K562 (cell line): ENCODE data around the gene MRPL37. TPM values are rescaled to one million over a fixed set of nuclear protein-coding genes. Genes with fewer than 3 reads are reported as not detected.

Experiments used
- ATAC-seq: fragments of 200-7000 bp; cut with Tn5 transposase; 3 replicates; pipeline ENCODE4 v1.9.1; 2020; ENCODE audit warnings: moderate library complexity
- BruUV-seq: library from RNA; stranded (reverse); fragments of 400-500 nt; replicated peaks from 2 replicates; lab custom pipeline; 2021; lab: Mats Ljungman, UMichigan
- CTCF ChIA-PET: fragments of 300-600 bp; formaldehyde crosslinking; extraction: SDS; loops from one replicate; lab custom pipeline; 2021; ENCODE audit warnings: low intra/inter-chr PET ratio; lab: Yijun Ruan, JAX
- POLR2A ChIA-PET: fragments of 300-600, 350-650 bp; sonication (Branson Sonifier 250); formaldehyde crosslinking; extraction: SDS; loops from one replicate; lab custom pipeline; 2021; ENCODE audit warnings: antibody characterized with exemption, inconsistent platforms; lab: Yijun Ruan, JAX
- DNase-seq, 4 experiments: peaks; one replicate each; pipeline versions ENCODE4 v3.0.0 to v3.0.0-alpha.2; 2011 to 2018; ENCODE audit warnings: low spot score in 3 of 4, mixed read lengths in 3 of 4; ENCODE audit errors: extremely low read depth in 1 of 4
- FAIRE-seq: peaks from 2 replicates; lab custom pipeline; 2011; peaks lifted over from hg19 to GRCh38; lab: Jason Lieb, UNC
- H2AFZ ChIP-seq: 2 replicates; pipeline ENCODE4 v1.6.0; 2011; ENCODE audit warnings: low read depth, low read length, control low read depth, inconsistent platforms
- H3K27ac ChIP-seq: fragments of 200-600 bp; 3 replicates; pipeline ENCODE4 v1.8.0; 2011; ENCODE audit warnings: low read depth, mild to moderate bottlenecking, control low read depth, inconsistent platforms, low read length, moderate library complexity, mixed read lengths; ENCODE audit errors: extremely low read depth
- H3K27me3 ChIP-seq, 2 experiments: fragments of 300-600 bp in 1 of 2; 2 replicates in 1 of 2; 3 replicates in 1 of 2; pipeline versions ENCODE4 v1.6.0 to v1.8.0; 2011; ENCODE audit warnings: inconsistent platforms in 2 of 2, low read length in 2 of 2, mild to moderate bottlenecking in 1 of 2, mixed read lengths in 1 of 2, moderate library complexity in 1 of 2; ENCODE audit not compliant: control insufficient read depth in 2 of 2, insufficient read depth in 2 of 2
- H3K36me3 ChIP-seq: fragments of 300-600 bp; 3 replicates; pipeline ENCODE4 v1.8.0; 2011; ENCODE audit warnings: mild to moderate bottlenecking, low read length, inconsistent platforms; ENCODE audit not compliant: control insufficient read depth, insufficient read depth
- H3K4me1 ChIP-seq, 2 experiments: fragments of 200-600 bp in 1 of 2; replicated peaks in 1 of 2; 2 replicates in 1 of 2; 3 replicates in 1 of 2; pipeline versions ENCODE4 v1.5.1 to v1.8.0; 2011; ENCODE audit warnings: inconsistent platforms in 2 of 2, low read length in 2 of 2, mild to moderate bottlenecking in 1 of 2, mixed read lengths in 1 of 2, moderate library complexity in 1 of 2; ENCODE audit not compliant: control insufficient read depth in 2 of 2, insufficient read depth in 2 of 2
- H3K4me2 ChIP-seq: 2 replicates; pipeline ENCODE4 v1.6.1; 2011; ENCODE audit warnings: low read length, control low read depth, inconsistent platforms, mixed read lengths; ENCODE audit not compliant: insufficient read depth
- H3K4me3 ChIP-seq: fragments of 200-600 bp; sonication (generic), shearing (Covaris generic); 2 replicates; pipeline ENCODE4 v1.5.1; 2016; ENCODE audit warnings: control low read depth, inconsistent platforms
- H3K79me2 ChIP-seq: fragments of 200-600 bp; 3 replicates; pipeline ENCODE4 v1.8.0; 2011; ENCODE audit warnings: low read length, inconsistent platforms; ENCODE audit not compliant: control insufficient read depth, insufficient read depth
- H3K9ac ChIP-seq, 2 experiments: 2 replicates each; pipeline versions ENCODE4 v1.6.0 to v1.6.1; 2011; ENCODE audit warnings: low read depth in 2 of 2, low read length in 2 of 2, control low read depth in 1 of 2, inconsistent platforms in 1 of 2, mild to moderate bottlenecking in 1 of 2, mixed read lengths in 1 of 2; ENCODE audit not compliant: insufficient read depth in 1 of 2
- H3K9me1 ChIP-seq: one replicate; pipeline ENCODE4 v1.6.0; 2011; ENCODE audit warnings: inconsistent platforms, mild to moderate bottlenecking, low read length, moderate library complexity; ENCODE audit not compliant: control insufficient read depth, insufficient read depth
- H3K9me3 ChIP-seq: replicated peaks from 2 replicates; pipeline ENCODE4 v1.5.1; 2011; ENCODE audit warnings: low read depth, low read length, inconsistent platforms; ENCODE audit not compliant: control insufficient read depth, insufficient read depth
- H4K20me1 ChIP-seq: replicated peaks from 2 replicates; pipeline ENCODE4 v1.6.1; 2011; ENCODE audit warnings: low read length, inconsistent platforms, mixed read lengths; ENCODE audit not compliant: control insufficient read depth, insufficient read depth
- CEBPB ChIP-seq: fragments of 450-650 bp; IDR thresholded peaks from 2 replicates; pipeline ENCODE4 v1.6.1; 2016; ENCODE audit warnings: missing genetic modification characterization, missing compliant biosample characterization
- CEBPG ChIP-seq, 3 experiments: fragments of 200-800 bp in 1 of 3; sonication (Bioruptor generic) in 1 of 3; sonication (generic) in 1 of 3; formaldehyde crosslinking in 1 of 3; IDR thresholded peaks in 2 of 3; conservative IDR thresholded peaks in 1 of 3; 2 replicates each; pipeline versions ENCODE4 v1.6.1 to v1.8.0; 2016 to 2022; ENCODE audit warnings: missing compliant biosample characterization in 2 of 3, missing genetic modification characterization in 2 of 3, mild to moderate bottlenecking in 1 of 3, missing genetic modification reagents in 1 of 3
- ETV1 ChIP-seq: fragments of 450-650 bp; conservative IDR thresholded peaks from 2 replicates; pipeline ENCODE4 v1.6.1; 2016; ENCODE audit warnings: missing genetic modification characterization, control low read depth, low read depth, missing compliant biosample characterization
- POU5F1 ChIP-seq: fragments of 150-350 bp; IDR thresholded peaks from 2 replicates; pipeline ENCODE4 v1.6.1; 2014; ENCODE audit warnings: borderline replicate concordance, low read length, low read depth, mild to moderate bottlenecking; ENCODE audit not compliant: partially characterized antibody
- ZFP36 ChIP-seq: fragments of 150-350 bp; IDR thresholded peaks from 2 replicates; pipeline ENCODE4 v1.6.1; 2018; ENCODE audit warnings: low read length, low read depth; ENCODE audit not compliant: partially characterized antibody
- ZKSCAN8 ChIP-seq: fragments of 200-800 bp; sonication (Bioruptor generic); IDR thresholded peaks from 2 replicates; pipeline ENCODE4 v1.6.1; 2016; ENCODE audit warnings: missing genetic modification characterization, missing compliant biosample characterization
- WGBS: fragments of 100-300 bp; shearing (Covaris generic); methylation state at CpG from one replicate; pipeline ENCODE4 v1.1.6; 2016; ENCODE audit warnings: low coverage, mixed read lengths; ENCODE audit not compliant: insufficient coverage; ENCODE audit errors: missing lambda C conversion rate; 5-methylcytosine and 5-hydroxymethylcytosine counted together
- in situ Hi-C: fragments of 300-500 bp; cut with MboI; formaldehyde crosslinking; loops from 4 replicates; pipeline ENCODE4 v1.15.0; 2018; ENCODE audit warnings: inconsistent platforms, mixed read lengths
- intact Hi-C: fragments of 100-400 bp; cut with micrococcal nuclease; formaldehyde crosslinking; loops from 2 replicates; pipeline ENCODE4 v1.14.2; 2022
- polyA plus RNA-seq, 8 experiments: library from polyadenylated mRNA; depleted of rRNA in 4 of 8; stranded (reverse) in 5 of 8; unstranded in 3 of 8; fragments of >200 nt; fragmentation: Nextera tagmentation in 2 of 8; fragmentation: Illumina TruSeq in 1 of 8; extraction: Ambion mirVana in 2 of 8; extraction: Trizol in 1 of 8; gene quantifications; 2 replicates each; pipeline versions ENCODE4 v1.2.1 to v1.2.3, GENCODE V29; 2011 to 2014; ENCODE audit warnings: inconsistent platforms in 1 of 8, missing spikeins in 1 of 8
- total RNA-seq, 7 experiments: library from RNA; depleted of rRNA in 6 of 7; stranded (reverse); fragments of >200 nt in 6 of 7; fragmentation: Illumina TruSeq in 2 of 7; extraction: Trizol in 2 of 7; gene quantifications; 2 replicates each; pipeline versions ENCODE4 v1.2.1 to v1.2.3, GENCODE V29; 2011 to 2021; ENCODE audit warnings: low replicate concordance in 1 of 7

MRPL37 gene
- total and polyA plus RNA-seq, 9 of the 15 experiments (the other 6 are each of a cell fraction or from before 2014, with no cell fraction given) = 52.2 to 303 (median 180) TPM

DNA sequence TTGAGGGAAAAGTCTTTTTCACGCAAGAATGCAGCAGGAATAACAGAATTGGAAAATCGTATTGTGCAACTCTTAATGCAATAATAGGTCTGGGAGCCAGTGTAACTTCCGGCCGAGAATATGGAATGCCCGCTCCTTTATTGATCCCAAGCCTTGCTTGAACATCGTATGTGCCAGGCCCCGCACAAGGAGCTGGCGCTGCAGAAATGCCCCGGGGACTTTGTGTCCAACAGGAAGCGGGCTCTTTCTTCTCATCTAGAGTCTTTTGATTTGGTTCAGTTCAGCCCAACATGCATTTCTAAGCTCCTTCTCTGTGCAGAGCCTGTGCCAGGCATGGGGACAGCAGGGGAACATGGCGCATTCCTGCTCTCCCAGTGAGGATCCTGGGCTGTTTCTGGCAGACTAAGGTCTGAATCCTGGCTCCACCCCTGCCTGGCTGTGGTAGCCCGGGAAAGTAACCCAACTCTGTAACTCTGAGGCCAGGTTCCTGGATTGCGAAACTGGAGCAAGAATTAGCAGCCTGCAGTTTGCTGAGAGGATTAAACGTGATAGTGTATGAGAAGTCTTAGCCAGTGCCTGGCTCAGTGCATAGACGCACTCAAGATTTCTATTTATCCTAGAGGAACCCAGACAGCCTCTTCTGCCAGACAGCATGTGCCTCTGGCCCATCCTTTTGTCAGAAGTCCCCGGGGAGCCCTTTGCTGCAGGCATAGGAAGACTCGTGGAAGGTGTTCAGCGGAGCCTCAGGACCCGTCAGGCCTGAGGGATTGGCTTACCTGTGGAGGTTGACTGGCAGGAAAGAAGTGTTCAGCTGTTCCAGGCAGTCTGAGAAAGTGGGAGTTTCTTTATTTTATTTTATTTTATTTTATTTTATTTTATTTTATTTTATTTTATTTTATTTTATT is 46.2 kb upstream of the MRPL37 start:
- in situ Hi-C loops (no loop called here), intact Hi-C loops (no loop called here)
- ATAC-seq (peak; percentile 29), FAIRE-seq (no peak), DNase-seq (no peak)
- Histone ChIP-seq H4K20me1 (no peaks in the 10 kb centered on the region), H3K36me3 (no peaks in the 10 kb centered on the region), H2AFZ (no peak overlapping the region), H3K79me2 (no peaks in the 10 kb centered on the region), H3K9me3 (no peaks in the 10 kb centered on the region), H3K4me2 (no peak overlapping the region), H3K27me3 (peaks cover 0 to 5% of the 10 kb centered on the region in 2 experiments; a peak in 1 of 5 replicates), H3K27ac (no peak overlapping the region), H3K4me3 (no peak overlapping the region), H3K9me1 (no peaks in the 10 kb centered on the region), H3K4me1 (peaks cover 0 to 7% of the 10 kb centered on the region in 2 experiments; a peak in 1 of 5 replicates), H3K9ac (peak overlapping the region in 1 of 2 experiments; percentile 27; a peak in 1 of 4 replicates)
- no TSS peak for BruUV-seq
- WGBS = 36% methylated on average over 19 of the region's 19 CpGs
- TF ChIP-seq CEBPB (tag) (peak; percentile 97), ETV1 (tag) (0 out of 2 replicates have a peak, but pooled peaks have one; percentile 29), CEBPG (CRISPR knock-in tag; IDR thresholded peaks at IDR 0.05) (peak; percentile 73), CEBPG (tag; conservative IDR thresholded peaks at IDR 0.05 in 1 of 2, IDR thresholded peaks at IDR 0.05 in 1 of 2) (peak; percentile 63 to 81; a peak in 3 of 4 replicates), ZKSCAN8 (peak; percentile 93), POU5F1 (no peak), ZFP36 (no peak)
- ChIA-PET POLR2A (interaction anchor here (0.6 to 2.2 kb wide), 3 partner anchors 10 to 711 kb away, joined by 3 to 11 read pairs (median 6); no protein-coding TSS in a partner anchor), CTCF (no interaction called here)
